GM12892 (cell line): ENCODE data around the gene KATNB1.

Experiments
- POLR2AphosphoS5 ChIP-seq: IDR thresholded peaks from 2 replicates; pipeline ENCODE4 v1.6.1; 2011; ENCODE audit warnings: low read depth, low read length, control low read depth
- TAF1 ChIP-seq: IDR thresholded peaks from 2 replicates; pipeline ENCODE4 v1.6.1; 2011; ENCODE audit warnings: low read depth, mild to moderate bottlenecking, control low read depth, low read length, borderline replicate concordance

DNA sequence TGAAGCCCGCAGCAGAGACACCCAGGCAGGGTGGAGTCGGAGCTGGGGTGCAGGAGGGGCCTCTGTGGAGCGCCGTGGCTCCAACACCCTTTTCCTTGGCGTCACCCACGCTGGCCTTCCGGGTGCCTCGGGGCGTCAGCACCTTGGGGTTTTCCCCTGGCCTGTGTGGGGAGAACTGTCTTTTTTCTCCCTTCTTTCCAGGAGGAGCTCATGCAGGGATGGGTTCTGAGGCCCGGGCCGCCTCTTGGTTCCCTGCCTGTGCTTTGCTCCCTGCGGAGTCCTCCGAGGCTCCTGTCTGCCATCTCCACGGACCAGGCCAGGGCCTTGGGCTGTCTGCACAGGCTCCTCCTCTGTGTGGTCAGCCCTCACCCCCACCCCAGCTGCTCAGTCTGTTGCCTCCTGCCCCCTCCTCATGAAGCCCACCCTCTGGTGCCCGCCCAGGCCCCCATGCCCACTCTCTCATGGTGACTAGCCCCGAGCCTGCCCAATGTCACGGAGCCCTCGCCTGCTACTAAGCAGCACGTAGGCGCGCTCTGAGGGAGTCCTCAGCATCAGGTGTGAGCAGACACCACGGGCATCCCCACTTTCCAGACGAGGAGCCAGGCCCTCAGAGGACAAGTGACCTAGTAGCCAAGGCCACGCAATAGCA, 5.0 kb downstream of the KATNB1 start:
- TF ChIP-seq TAF1 (no peak), POLR2AphosphoS5 (no peak)
